DND-41 (cell line): ENCODE measurements around the gene ECPAS.

Source experiments
- CTCF ChIP-seq: IDR thresholded peaks from 2 replicates; pipeline ENCODE4 v1.5.1; 2012; ENCODE audit warnings: borderline replicate concordance, low read length, moderate library complexity, mild to moderate bottlenecking; ENCODE audit not compliant: poor library complexity, severe bottlenecking; ENCODE audit errors: extremely low read depth
- EZH2 ChIP-seq: IDR thresholded peaks from 3 replicates; pipeline ENCODE4 v1.6.1; 2012; ENCODE audit warnings: borderline replicate concordance, low read depth, mild to moderate bottlenecking, moderate library complexity, low read length, inconsistent platforms; ENCODE audit not compliant: severe bottlenecking

GRCh38 chr9:111366978-111367377, 117.2 kb downstream of the ECPAS start:
- no peak for TF ChIP-seq CTCF
- TF ChIP-seq EZH2: no peak
